ENCODE results near the gene LAPTM4A. TPM values are rescaled to one million over a fixed set of nuclear protein-coding genes. Genes with fewer than 3 reads are reported as not detected.

LAPTM4A gene
- total RNA-seq, 1 experiment from 2014 or later: 131 TPM

GRCh38 chr2:20067992-20068584, 16.7 kb upstream of the LAPTM4A start:
- no peak overlapping the region for H2BK12ac ChIP-seq (ENCODE audit: insufficient read length, low read depth, low read length)
- no peak overlapping the region for H3T11ph ChIP-seq (ENCODE audit: low read length)
- Mint-ChIP-seq H3K27me3 (ENCODE audit: low read depth) (no peaks in the 10 kb centered on the region; the same call in 1 of the 2 replicates), H3K4me1 (peaks cover 16 to 19% of the 10 kb centered on the region in 2 experiments), H3K36me3 (ENCODE audit: insufficient read depth in 1 of 3, low read depth in 3 of 3) (no peaks in the 10 kb centered on the region), H3K4me3 (no peak overlapping the region), H3K9me3 (peaks cover 3% of the 10 kb centered on the region in 2 experiments; a peak in 2 of 5 replicates), H3K27ac (no peak overlapping the region)
- H4K91ac ChIP-seq (ENCODE audit: insufficient read length, low read depth, low read length): no peak overlapping the region
- H3K9me3 ChIP-seq (ENCODE audit: control insufficient read depth, low read depth, low read length): no peaks in the 10 kb centered on the region
- DNase-seq: no peak
- no peak overlapping the region for H4K5ac ChIP-seq (ENCODE audit: insufficient read length, low read depth, low read length)
- H3K27ac ChIP-seq (ENCODE audit: insufficient read length, low read depth, low read length): no peak overlapping the region
- H3K4me1 ChIP-seq (ENCODE audit: insufficient read depth, low read length): no peaks in the 10 kb centered on the region; the same call in 1 of the 2 replicates
- no peak overlapping the region for H2BK120ac ChIP-seq (ENCODE audit: low read depth, low read length, poor library complexity, severe bottlenecking)
- no peaks in the 10 kb centered on the region for H3K23me2 ChIP-seq (ENCODE audit: insufficient read length, low read depth, low read length, poor library complexity, severe bottlenecking)
- H4K20me1 ChIP-seq (ENCODE audit: control insufficient read depth, insufficient read depth, insufficient read length): no peaks in the 10 kb centered on the region
- no peak overlapping the region for H2BK5ac ChIP-seq (ENCODE audit: insufficient read length, low read length)
- H3K9ac ChIP-seq (ENCODE audit: extremely low read depth, insufficient read length, low read length): no peak overlapping the region
- H2AFZ ChIP-seq (ENCODE audit: low read length): no peak overlapping the region
- no CpG with 5 or more reads among the region's 3 CpGs for WGBS (ENCODE audit: extremely low coverage, insufficient read length, low lambda C conversion rate)
- H3K27me3 ChIP-seq (ENCODE audit: insufficient read depth, low read length): no peaks in the 10 kb centered on the region
- no peak overlapping the region for H3K18ac ChIP-seq (ENCODE audit: insufficient read length, low read depth, low read length)
- H2AK5ac ChIP-seq (ENCODE audit: insufficient read length, low read length): no peak overlapping the region
- no peak overlapping the region for H4K8ac ChIP-seq (replicated peaks; ENCODE audit: insufficient read length, low read depth, low read length)
- no peak overlapping the region for H3K56ac ChIP-seq (ENCODE audit: insufficient read length, low read depth, low read length)
- H2BK20ac ChIP-seq (ENCODE audit: low read depth, low read length, poor library complexity, severe bottlenecking): no peak overlapping the region
- H3K79me2 ChIP-seq (ENCODE audit: insufficient read depth, low read length): no peaks in the 10 kb centered on the region
- TF ChIP-seq CTCF (conservative IDR thresholded peaks at IDR 0.05): no peak
- no peak overlapping the region for H2BK15ac ChIP-seq (ENCODE audit: low read depth, low read length)
- no peak overlapping the region for H3K23ac ChIP-seq (ENCODE audit: insufficient read length, low read depth, low read length)
- H3K4me2 ChIP-seq (ENCODE audit: insufficient read depth, insufficient read length, low read length): no peak overlapping the region
- H3K14ac ChIP-seq (ENCODE audit: insufficient read depth, low read length): no peak overlapping the region
- no peaks in the 10 kb centered on the region for H3K79me1 ChIP-seq (ENCODE audit: insufficient read depth, low read depth, low read length, poor library complexity, severe bottlenecking)
- no peak overlapping the region for H3K4ac ChIP-seq (ENCODE audit: low read depth, low read length)

Data from H9 (cell line).